HG02938 (cell line): ENCODE results near the gene RASD2.
"Not testable (repeated sequence)": the region's sequence is repeated elsewhere in the genome, so short reads cannot be mapped to it uniquely, and the experiment has no call there.

ENCODE experiments used
- ATAC-seq: cut with Tn5 transposase; IDR thresholded peaks from one replicate; pipeline ENCODE4 v1.9.1; 2021; ENCODE audit warnings: mild to moderate bottlenecking, moderate library complexity; ENCODE audit not compliant: unreplicated experiment

The RASD2 gene

GRCh38 chr22:35540595-35541253 lies at the start of gene RASD2:
TSS of gene RASD2 (plus strand) at chr22:35540831. CDS start at chr22:35546810, 5,979 bp downstream.
- ATAC-seq = no peak

GRCh38 chr22:35491061-35491907 lies 49.3 kb upstream of the RASD2 start:
- not testable (repeated sequence) for ATAC-seq

GRCh38 chr22:35491908-35492380 lies 48.7 kb upstream of the RASD2 start:
- no peak for ATAC-seq

- ATAC-seq = no peak
These were observed 47.6 kb upstream of the RASD2 start for GRCh38 chr22:35493074-35493473.

GRCh38 chr22:35495711-35496110 lies 44.9 kb upstream of the RASD2 start:
- ATAC-seq = not testable (repeated sequence)

GRCh38 chr22:35496768-35497312 lies 43.8 kb upstream of the RASD2 start:
- no peak for ATAC-seq

GRCh38 chr22:35498026-35498800 lies 42.4 kb upstream of the RASD2 start:
- no peak for ATAC-seq

- no peak for ATAC-seq
These were observed 37.8 kb upstream of the RASD2 start for GRCh38 chr22:35502836-35503235.

GRCh38 chr22:35505399-35506258 lies 35.0 kb upstream of the RASD2 start:
- ATAC-seq = no peak

- no peak for ATAC-seq
These were observed 34.4 kb upstream of the RASD2 start for GRCh38 chr22:35506259-35506570.

GRCh38 chr22:35507851-35508250 lies 32.8 kb upstream of the RASD2 start:
- not testable (repeated sequence) for ATAC-seq

- ATAC-seq = no peak
These were observed 31.2 kb upstream of the RASD2 start for GRCh38 chr22:35509451-35509850.

GRCh38 chr22:35509960-35510359 lies 30.7 kb upstream of the RASD2 start:
- no peak for ATAC-seq

GRCh38 chr22:35510481-35510934 lies 30.1 kb upstream of the RASD2 start:
- ATAC-seq = no peak

- ATAC-seq = no peak
These were observed 29.7 kb upstream of the RASD2 start for GRCh38 chr22:35510951-35511350.

GRCh38 chr22:35514366-35514765 lies 26.3 kb upstream of the RASD2 start:
- ATAC-seq = no peak

GRCh38 chr22:35515952-35516351 lies 24.7 kb upstream of the RASD2 start:
- ATAC-seq = not testable (repeated sequence)

- ATAC-seq = no peak
These were observed 23.9 kb upstream of the RASD2 start for GRCh38 chr22:35516723-35517122.

- ATAC-seq = no peak
These were observed 23.4 kb upstream of the RASD2 start for GRCh38 chr22:35517207-35517606.
